Esophagus (tissue), 2 donors: ENCODE measurements around the gene ETFBKMT. TPM values are rescaled to one million over a fixed set of nuclear protein-coding genes. Genes with fewer than 3 reads are reported as not detected.
"Not testable (repeated sequence)": the region's sequence is repeated elsewhere in the genome, so short reads cannot be mapped to it uniquely, and the experiment has no call there.

Source experiments
- H3K27ac ChIP-seq, 2 donors: one replicate each; pipeline ENCODE4 v1.5.1; 2013; ENCODE audit warnings: low read depth in 2 of 2, mild to moderate bottlenecking in 2 of 2, inconsistent platforms in 1 of 2, low read length in 1 of 2, moderate library complexity in 1 of 2
- H3K27me3 ChIP-seq, 2 donors: one replicate each; pipeline ENCODE4 v1.6.1; 2013; ENCODE audit warnings: low read length in 2 of 2, control low read depth in 1 of 2, mild to moderate bottlenecking in 1 of 2; ENCODE audit not compliant: insufficient read depth in 2 of 2, control insufficient read depth in 1 of 2
- H3K36me3 ChIP-seq, 2 donors: one replicate each; pipeline ENCODE4 v1.6.1; 2013; ENCODE audit warnings: low read length in 1 of 2; ENCODE audit not compliant: control insufficient read depth in 2 of 2, insufficient read depth in 2 of 2
- H3K4me1 ChIP-seq, 2 donors: one replicate each; pipeline ENCODE4 v1.6.1; 2013; ENCODE audit warnings: low read length in 1 of 2; ENCODE audit not compliant: control insufficient read depth in 2 of 2, insufficient read depth in 2 of 2
- H3K4me3 ChIP-seq, 2 donors: one replicate each; pipeline ENCODE4 v1.5.1; 2013; ENCODE audit warnings: low read length in 2 of 2, mild to moderate bottlenecking in 2 of 2, low read depth in 1 of 2, moderate library complexity in 1 of 2
- H3K9me3 ChIP-seq, 2 donors: one replicate each; pipeline ENCODE4 v1.6.1; 2013; ENCODE audit warnings: mild to moderate bottlenecking in 2 of 2, low read depth in 1 of 2, low read length in 1 of 2, moderate library complexity in 1 of 2; ENCODE audit not compliant: control insufficient read depth in 2 of 2, insufficient read depth in 1 of 2
- WGBS, 2 donors: extraction: QIAGEN DNeasy Blood & Tissue Kit; methylation state at CpG; one replicate each; pipeline ENCODE4 v1.1.7; 2013; 5-methylcytosine and 5-hydroxymethylcytosine counted together
- polyA plus RNA-seq, 2 donors: library from polyadenylated mRNA; stranded (reverse); fragments of 200-250 nt; gene quantifications; one replicate each; pipeline ENCODE4 v1.2.3, GENCODE V29; 2013
- donor health status: healthy with polysubstance abuse.
- donor health status: Bipolar disorder and iron deficiency.

The ETFBKMT gene
- polyA plus RNA-seq, 2 donors: 0.84 TPM

DNA sequence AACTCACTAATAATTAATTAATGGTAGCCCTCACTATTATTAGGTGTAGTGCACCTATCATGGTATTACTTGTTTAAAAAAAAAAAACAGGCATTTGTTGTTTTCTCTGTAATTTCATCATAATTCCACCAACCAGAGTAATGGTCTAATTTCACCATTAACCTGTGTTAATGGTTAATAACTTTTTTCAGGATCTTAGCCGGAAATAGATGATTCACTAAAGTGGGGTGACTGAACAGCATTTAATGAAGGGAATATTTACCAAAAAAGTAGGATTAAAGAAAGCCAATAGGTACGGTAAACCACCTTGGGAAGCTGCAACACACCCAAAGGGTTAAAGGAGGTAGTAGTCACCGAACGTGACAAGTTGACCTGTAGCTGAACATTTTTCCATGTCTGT lies 13.0 kb downstream of the ETFBKMT start:
- 93 to 96% methylated on average over 4 of the region's 4 CpGs for WGBS, 2 donors
- H3K4me3 ChIP-seq: no peak overlapping the region
- H3K9me3 ChIP-seq: no peaks in the 10 kb centered on the region
- H3K4me1 ChIP-seq: no peaks in the 10 kb centered on the region
- H3K27ac ChIP-seq: no peak overlapping the region
- no peaks in the 10 kb centered on the region for H3K27me3 ChIP-seq
- H3K36me3 ChIP-seq: peaks cover 0 to 2% of the 10 kb centered on the region in 2 donors

DNA sequence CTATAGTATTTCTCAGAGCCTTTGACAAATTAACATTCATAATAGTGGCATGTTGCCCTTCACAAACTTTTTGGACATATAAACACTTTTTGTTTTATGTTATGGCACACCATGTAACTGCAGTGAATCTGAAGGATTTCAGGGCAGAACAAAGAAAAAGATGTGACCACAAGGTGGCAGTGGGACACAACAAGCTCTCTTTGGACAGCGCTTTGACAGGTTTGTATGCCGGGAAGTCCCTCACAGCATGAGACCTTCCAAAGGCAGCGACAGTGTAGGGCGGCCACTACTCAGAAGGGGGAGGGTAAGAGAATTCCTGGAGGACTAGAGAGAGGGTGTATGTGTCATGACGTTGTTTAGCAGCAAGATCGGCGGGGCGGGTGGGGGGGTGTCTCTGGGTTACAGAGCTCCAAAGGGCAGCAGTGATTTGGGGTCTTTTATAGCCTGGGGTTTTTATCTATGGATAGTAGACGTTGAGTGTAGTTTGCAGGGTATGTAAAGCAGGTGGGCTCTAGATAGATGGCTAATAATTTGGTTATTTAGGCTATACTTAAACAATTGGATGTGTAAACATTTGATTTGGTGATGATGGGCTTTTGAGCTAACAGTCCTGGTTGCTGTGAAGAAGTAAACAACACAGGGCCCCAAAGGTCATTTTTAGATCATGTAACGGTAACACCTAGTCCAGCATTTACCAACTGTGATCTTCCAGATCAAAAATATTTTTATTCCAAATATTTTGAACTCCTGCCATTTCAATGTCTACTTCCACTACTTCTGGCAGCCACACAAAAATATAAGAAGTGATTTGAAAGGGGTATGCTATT lies 22.9 kb downstream of the ETFBKMT start:
- 62 to 68% methylated on average over 10 of the region's 10 CpGs for WGBS, 2 donors
- Histone ChIP-seq H3K4me1 (no peaks in the 10 kb centered on the region), H3K9me3 (no peaks in the 10 kb centered on the region), H3K4me3 (no peak overlapping the region), H3K27me3 (no peaks in the 10 kb centered on the region), H3K36me3 (no peaks in the 10 kb centered on the region), H3K27ac (no peak overlapping the region)

DNA sequence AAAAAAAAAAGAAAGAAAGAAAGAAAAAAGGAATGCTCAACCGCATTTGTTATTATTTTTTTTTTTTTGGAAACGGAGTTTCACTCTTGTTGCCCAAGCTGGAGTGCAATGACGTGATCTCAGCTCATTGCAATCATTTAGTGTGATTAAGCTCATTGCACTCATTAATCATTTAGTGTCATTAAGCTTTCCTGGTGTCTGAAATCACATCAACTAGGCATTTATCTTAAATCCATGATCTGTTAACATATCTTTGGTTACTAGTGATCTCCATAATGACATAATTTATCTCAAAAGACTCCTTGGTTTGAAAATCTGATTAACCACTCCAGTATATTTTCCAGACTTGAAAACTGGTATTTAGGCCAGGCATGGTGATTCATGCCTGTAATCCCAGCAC lies 26.3 kb downstream of the ETFBKMT start:
- H3K9me3 ChIP-seq: no peaks in the 10 kb centered on the region
- no peaks in the 10 kb centered on the region for H3K36me3 ChIP-seq
- no peaks in the 10 kb centered on the region for H3K4me1 ChIP-seq
- no peaks in the 10 kb centered on the region for H3K27me3 ChIP-seq
- 82 to 83% methylated on average over 3 of the region's 3 CpGs for WGBS, 2 donors
- H3K4me3 ChIP-seq: no peak overlapping the region
- no peak overlapping the region for H3K27ac ChIP-seq

DNA sequence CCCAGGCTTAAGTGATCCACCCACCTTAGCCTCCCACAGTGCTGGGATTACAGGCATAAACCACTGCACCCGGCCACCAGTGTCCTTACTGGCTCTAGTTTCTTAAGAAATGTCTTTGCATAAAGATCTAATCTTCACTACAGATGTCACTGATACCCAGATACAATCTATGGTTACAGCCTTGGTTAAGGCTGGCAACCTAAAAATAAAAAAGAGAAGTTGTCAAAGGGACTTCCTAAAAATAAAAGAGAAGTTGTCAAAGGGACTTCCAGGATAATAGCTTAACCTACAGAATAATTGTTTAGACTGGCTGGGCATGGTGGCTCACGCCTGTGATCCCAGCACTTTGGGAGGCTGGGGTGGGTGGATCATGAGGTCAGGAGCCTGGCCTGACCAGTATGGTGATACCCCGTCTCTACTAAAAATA lies 27.6 kb downstream of the ETFBKMT start:
- Histone ChIP-seq H3K4me3 (no peak overlapping the region), H3K4me1 (no peaks in the 10 kb centered on the region), H3K27me3 (no peaks in the 10 kb centered on the region), H3K9me3 (no peaks in the 10 kb centered on the region), H3K36me3 (no peaks in the 10 kb centered on the region), H3K27ac (peak overlapping the region; percentile 21 to 25)
- WGBS, 2 donors: 84 to 86% methylated on average over 3 of the region's 3 CpGs

DNA sequence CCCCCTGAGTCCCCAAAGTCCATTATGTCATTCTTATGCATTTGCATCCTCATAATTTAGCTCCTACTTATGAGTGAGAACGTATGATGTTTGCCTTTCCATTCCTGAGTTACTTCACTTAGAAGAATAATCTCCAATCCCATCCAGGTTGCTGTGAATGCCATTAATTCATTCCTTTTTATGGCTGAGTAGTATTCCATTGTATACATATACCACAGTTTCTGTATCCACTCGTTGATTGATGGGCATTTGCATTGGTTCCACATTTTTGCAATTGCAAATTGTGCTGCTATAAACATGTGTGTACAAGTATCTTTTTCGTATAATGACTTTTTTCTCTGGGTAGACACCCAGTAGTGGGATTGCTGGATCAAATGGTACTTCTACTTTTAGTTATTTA lies 30.4 kb downstream of the ETFBKMT start:
- not testable (repeated sequence) for H3K4me3 ChIP-seq, H3K36me3 ChIP-seq, H3K27me3 ChIP-seq, H3K4me1 ChIP-seq, H3K27ac ChIP-seq, H3K9me3 ChIP-seq
- 97 to 98% methylated on average over 3 of the region's 3 CpGs for WGBS, 2 donors

DNA sequence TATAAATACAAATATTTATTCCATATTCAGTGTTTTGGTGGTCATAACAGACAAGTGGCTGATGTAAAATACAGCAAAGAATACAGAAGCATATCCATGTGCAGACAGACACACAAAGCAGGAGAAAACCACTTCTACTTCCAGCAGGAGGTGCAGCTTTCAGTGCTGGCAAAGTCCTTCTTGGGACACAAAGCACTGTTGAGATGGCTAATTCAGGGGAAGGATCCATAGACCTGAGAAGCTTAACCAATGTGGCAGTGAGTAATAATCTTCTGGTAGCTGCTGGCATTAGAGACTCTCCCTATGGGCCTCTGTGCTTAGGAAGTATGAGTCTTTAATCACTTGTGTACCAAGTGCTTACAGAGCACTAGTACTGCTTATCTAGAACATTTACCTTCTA lies 42.6 kb downstream of the ETFBKMT start:
- Histone ChIP-seq H3K27ac (no peak overlapping the region), H3K4me3 (no peak overlapping the region), H3K36me3 (peaks cover 0 to 4% of the 10 kb centered on the region in 2 donors), H3K4me1 (no peaks in the 10 kb centered on the region), H3K9me3 (no peaks in the 10 kb centered on the region), H3K27me3 (no peaks in the 10 kb centered on the region)

DNA sequence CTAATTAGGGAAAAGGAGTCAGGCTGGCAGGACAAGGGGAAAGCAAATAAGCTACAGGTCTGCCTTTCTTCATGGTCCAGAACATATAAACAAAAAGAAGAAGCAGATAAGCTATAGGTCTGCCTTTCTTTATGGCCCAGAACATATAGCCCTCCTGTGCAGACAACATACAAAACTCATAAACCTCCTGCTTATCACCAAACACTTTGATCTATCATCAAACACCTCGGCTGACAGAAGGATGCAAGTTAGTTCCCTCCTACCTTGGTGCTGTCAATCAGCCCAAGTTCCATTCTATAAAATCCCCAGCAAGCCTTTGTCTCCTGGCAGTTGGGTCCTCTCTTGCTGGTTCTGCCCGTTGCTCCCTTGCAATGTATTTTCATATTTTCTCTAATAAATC lies 46.1 kb downstream of the ETFBKMT start:
- 78 to 80% methylated on average over 2 of the region's 2 CpGs for WGBS, 2 donors
- Histone ChIP-seq H3K9me3 (no peaks in the 10 kb centered on the region), H3K36me3 (no peaks in the 10 kb centered on the region)

DNA sequence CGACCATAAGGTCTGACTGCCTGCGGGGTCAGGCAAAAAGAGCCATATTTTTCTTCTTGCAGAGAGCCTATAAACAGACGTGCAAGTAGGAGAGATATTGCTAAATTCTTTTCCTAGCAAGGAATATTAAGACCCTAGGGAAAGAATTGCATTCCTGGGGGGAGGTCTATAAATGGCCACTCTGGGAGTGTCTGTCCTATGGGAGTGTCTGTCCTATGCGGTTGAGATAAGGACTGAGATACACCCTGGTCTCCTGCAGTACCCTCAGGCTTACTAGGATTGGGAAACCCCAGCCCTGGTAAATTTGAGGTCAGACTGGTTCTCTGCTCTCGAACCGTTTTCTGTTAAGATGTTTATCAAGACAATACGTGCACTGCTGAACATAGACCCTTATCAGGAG lies 48.6 kb downstream of the ETFBKMT start:
- H3K4me3 ChIP-seq, H3K9me3 ChIP-seq, H3K4me1 ChIP-seq, H3K27me3 ChIP-seq, H3K36me3 ChIP-seq, H3K27ac ChIP-seq: not testable (repeated sequence)
- 91 to 95% methylated on average over 7 of the region's 7 CpGs for WGBS, 2 donors

More for the DNA sequence above, 46.1 kb downstream of the ETFBKMT start:
- Histone ChIP-seq H3K27ac (no peak overlapping the region), H3K4me3 (no peak overlapping the region), H3K4me1 (no peaks in the 10 kb centered on the region), H3K27me3 (no peaks in the 10 kb centered on the region)

DNA sequence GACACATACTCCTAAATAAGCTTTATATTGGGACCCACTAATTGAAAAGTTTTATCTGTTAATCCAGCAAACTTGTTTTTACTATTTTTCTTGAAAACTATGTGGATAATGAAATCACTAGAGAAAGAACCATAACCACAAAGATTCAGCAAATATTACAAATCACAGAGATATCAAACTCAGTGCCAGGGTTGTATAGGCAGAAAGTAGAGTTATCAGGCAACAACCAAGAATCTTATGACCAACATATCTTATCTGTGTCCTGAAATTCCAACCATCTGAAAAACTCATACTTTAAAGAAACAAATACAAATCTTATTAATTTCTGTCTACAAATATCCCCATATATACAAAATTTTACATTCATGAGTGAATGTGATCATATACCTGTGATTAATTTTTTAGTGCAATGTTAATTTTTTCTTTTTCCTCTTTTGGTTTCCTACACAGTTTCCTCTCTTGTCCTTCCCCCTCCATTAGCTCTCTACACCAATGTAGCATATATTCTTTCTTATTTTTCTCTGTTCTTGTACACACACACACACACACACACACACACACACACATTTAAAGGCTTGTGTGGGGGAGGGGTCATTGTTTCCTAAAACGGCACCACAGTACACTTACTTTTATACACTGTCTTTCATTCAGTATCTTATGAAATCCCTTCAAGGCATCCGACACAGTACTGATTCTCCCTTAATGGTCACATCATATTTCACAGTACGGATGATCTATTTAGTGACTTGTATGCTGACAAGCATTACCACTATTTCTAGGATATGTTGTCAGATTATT lies 50.7 kb downstream of the ETFBKMT start:
- H3K36me3 ChIP-seq: no peaks in the 10 kb centered on the region
- no peak overlapping the region for H3K27ac ChIP-seq
- H3K4me1 ChIP-seq: no peaks in the 10 kb centered on the region
- WGBS, 2 donors: 87 to 94% methylated on average over 3 of the region's 3 CpGs
- no peaks in the 10 kb centered on the region for H3K9me3 ChIP-seq
- no peaks in the 10 kb centered on the region for H3K27me3 ChIP-seq
- no peak overlapping the region for H3K4me3 ChIP-seq
